Colon (tissue), 2 donors: Measurements from ENCODE around the gene PSMG3.
A peak's percentile ranks its signal among the peaks of the same experiment; 100 is the strongest.
"Not testable (repeated sequence)": the region's sequence is repeated elsewhere in the genome, so short reads cannot be mapped to it uniquely, and the experiment has no call there.

Experiments
- FAIRE-seq: peaks from 2 replicates; lab custom pipeline; 2012; peaks lifted over from hg19 to GRCh38; lab: Jason Lieb, UNC
- donor health status: control.
- donor health status: control.

Gene PSMG3

GRCh38 chr7:1533547-1534329 lies 36.1 kb downstream of the PSMG3 start:
- FAIRE-seq, result no peak

- FAIRE-seq, result no peak
Observed at GRCh38 chr7:1533255-1533546, 36.6 kb downstream of the PSMG3 start.

GRCh38 chr7:1532456-1533254 lies 37.2 kb downstream of the PSMG3 start:
- peak; percentile 90 for FAIRE-seq

- FAIRE-seq, result no peak
Observed at GRCh38 chr7:1531979-1532455, 37.8 kb downstream of the PSMG3 start.

GRCh38 chr7:1531263-1531978 lies 38.4 kb downstream of the PSMG3 start:
- no peak for FAIRE-seq

- FAIRE-seq, result no peak
Observed at GRCh38 chr7:1530946-1531262, 38.9 kb downstream of the PSMG3 start.

- no peak for FAIRE-seq
Observed at GRCh38 chr7:1529383-1530116, 40.3 kb downstream of the PSMG3 start.

- FAIRE-seq, result no peak
Observed at GRCh38 chr7:1526271-1526754, 43.5 kb downstream of the PSMG3 start.

- FAIRE-seq, result no peak
Observed at GRCh38 chr7:1525409-1525808, 44.4 kb downstream of the PSMG3 start.

GRCh38 chr7:1523844-1524243 lies 46.0 kb downstream of the PSMG3 start:
- no peak for FAIRE-seq

GRCh38 chr7:1523208-1523607 lies 46.6 kb downstream of the PSMG3 start:
- no peak for FAIRE-seq

GRCh38 chr7:1521456-1521855 lies 48.4 kb downstream of the PSMG3 start:
- no peak for FAIRE-seq

GRCh38 chr7:1520539-1521234 lies 49.1 kb downstream of the PSMG3 start:
- no peak for FAIRE-seq

GRCh38 chr7:1519322-1519922 lies 50.4 kb downstream of the PSMG3 start:
- FAIRE-seq, result not testable (repeated sequence)
